T-helper 17 cell (primary cell): ENCODE measurements around the gene ALG2. TPM values are rescaled to one million over a fixed set of nuclear protein-coding genes. Genes with fewer than 3 reads are reported as not detected.

Experiments
- ATAC-seq: fragments of 150-1000 bp; cut with Tn5 transposase; 2 replicates; pipeline ENCODE4 v1.10.0; 2021; ENCODE audit warnings: mild to moderate bottlenecking, moderate library complexity
- DNase-seq, 3 donors: peaks; one replicate each; pipeline versions ENCODE4 v3.0.0 to v3.0.0-alpha.2; 2020 to 2021
- H3K9me3 ChIP-seq: one replicate; pipeline ENCODE4 v1.7.0; 2013; ENCODE audit warnings: low read length, mild to moderate bottlenecking; ENCODE audit not compliant: control insufficient read depth, poor library complexity, severe bottlenecking
- H3K27ac Mint-ChIP-seq: one replicate; pipeline ENCODE4 v1.8.0; 2022; ENCODE audit warnings: mild to moderate bottlenecking, moderate library complexity, mixed read lengths
- H3K27me3 Mint-ChIP-seq: one replicate; pipeline ENCODE4 v1.8.0; 2022; ENCODE audit warnings: mixed read lengths
- H3K36me3 Mint-ChIP-seq: one replicate; pipeline ENCODE4 v1.8.0; 2022; ENCODE audit warnings: low read depth, mixed read lengths
- H3K4me1 Mint-ChIP-seq: one replicate; pipeline ENCODE4 v1.8.0; 2022; ENCODE audit warnings: mild to moderate bottlenecking, mixed read lengths
- H3K4me3 Mint-ChIP-seq: one replicate; pipeline ENCODE4 v1.8.0; 2022; ENCODE audit warnings: mild to moderate bottlenecking, moderate library complexity, mixed read lengths
- total RNA-seq, 4 donors: library from RNA in 2 of 4; stranded (reverse) in 2 of 4; gene quantifications; one replicate each; pipeline ENCODE4 v1.2.3 and lab custom pipeline; 2022 to 2026

Gene ALG2, protein sequence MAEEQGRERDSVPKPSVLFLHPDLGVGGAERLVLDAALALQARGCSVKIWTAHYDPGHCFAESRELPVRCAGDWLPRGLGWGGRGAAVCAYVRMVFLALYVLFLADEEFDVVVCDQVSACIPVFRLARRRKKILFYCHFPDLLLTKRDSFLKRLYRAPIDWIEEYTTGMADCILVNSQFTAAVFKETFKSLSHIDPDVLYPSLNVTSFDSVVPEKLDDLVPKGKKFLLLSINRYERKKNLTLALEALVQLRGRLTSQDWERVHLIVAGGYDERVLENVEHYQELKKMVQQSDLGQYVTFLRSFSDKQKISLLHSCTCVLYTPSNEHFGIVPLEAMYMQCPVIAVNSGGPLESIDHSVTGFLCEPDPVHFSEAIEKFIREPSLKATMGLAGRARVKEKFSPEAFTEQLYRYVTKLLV
- total RNA-seq, result 10 to 100 TPM; 17.9 to 19.5 TPM
- 17.8 to 37.0 reads per million in 2 donors for total RNA-seq (lab: John Stamatoyannopoulos, UW)

DNA sequence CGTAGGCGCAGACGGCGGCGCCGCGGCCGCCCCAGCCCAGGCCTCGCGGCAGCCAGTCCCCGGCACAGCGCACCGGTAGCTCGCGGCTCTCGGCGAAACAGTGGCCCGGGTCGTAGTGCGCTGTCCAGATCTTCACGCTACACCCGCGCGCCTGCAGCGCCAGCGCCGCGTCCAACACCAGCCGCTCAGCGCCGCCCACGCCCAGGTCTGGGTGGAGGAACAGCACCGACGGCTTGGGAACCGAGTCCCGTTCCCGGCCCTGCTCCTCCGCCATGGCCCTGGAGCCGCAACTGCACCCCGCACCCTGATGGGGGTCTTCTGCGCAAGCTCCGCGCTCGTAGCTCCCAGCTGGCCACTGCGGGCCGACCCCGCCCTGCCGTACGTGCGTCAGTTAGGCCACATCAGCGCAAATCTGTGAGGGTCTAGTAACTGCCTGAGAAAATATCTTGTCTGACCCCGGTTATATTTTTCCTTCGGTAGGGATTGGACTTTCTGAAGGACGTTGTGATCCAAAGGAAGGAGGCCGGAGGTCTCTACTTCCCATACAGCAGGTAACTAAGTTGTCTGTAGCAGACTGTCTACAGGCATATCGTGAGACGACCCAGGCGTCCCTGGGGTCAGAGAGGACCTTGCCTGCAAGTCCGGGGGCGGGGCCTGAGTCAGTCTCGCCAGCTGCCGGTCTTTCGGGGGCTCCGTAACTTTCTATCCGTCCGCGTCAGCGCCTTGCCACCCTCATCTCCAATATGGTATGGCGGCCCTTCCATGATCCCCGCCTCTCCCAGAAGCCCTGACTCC lies at the start of gene ALG2, which contains the start of gene SEC61B:
Gene ALG2, minus strand, starts transcription at position 322 of the 795 bp plus-strand sequence. Its CDS starts 48 bp downstream, at position 274.
Gene SEC61B, plus strand, starts transcription at position 662 of the 795 bp plus-strand sequence. Its CDS starts 82 bp downstream, at position 744.
- peak within 1 kb of the TSS; percentile 98 for H3K4me3 Mint-ChIP-seq
- H3K4me1 Mint-ChIP-seq, result peaks cover 57% of the 10 kb centered on the region

DNA sequence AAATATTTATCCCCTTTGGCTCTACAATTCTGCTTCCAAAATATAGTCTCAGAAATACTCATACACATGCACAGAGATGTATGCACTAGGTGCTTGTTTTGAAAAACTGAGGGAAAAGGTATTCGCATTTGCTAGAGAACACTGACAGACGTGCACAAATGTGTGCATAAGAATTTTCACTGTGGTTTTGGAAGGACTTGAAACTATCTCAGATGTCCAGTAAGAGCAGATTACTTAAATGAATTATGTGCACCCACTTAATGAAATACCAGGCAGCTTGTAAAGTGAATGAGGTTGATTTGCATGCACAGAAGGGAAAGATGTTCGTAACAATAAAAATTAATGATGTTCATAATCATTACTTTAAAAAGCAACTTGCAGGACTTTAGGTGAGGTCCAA lies 48.7 kb upstream of the ALG2 start:
- peaks cover 11% of the 10 kb centered on the region for H3K4me1 Mint-ChIP-seq
- peaks cover 3% of the 10 kb centered on the region for H3K36me3 Mint-ChIP-seq
- no peak for DNase-seq
- ATAC-seq, result no peak
- no peak overlapping the region for H3K27ac Mint-ChIP-seq
- H3K4me3 Mint-ChIP-seq, result no peak overlapping the region
- H3K27me3 Mint-ChIP-seq, result peaks cover 33% of the 10 kb centered on the region
- H3K9me3 ChIP-seq, result no peaks in the 10 kb centered on the region

More for the DNA sequence above, at the start of gene ALG2, which contains the start of gene SEC61B:
- peak within 1 kb of the TSS; percentile 99 for H3K27ac Mint-ChIP-seq
- ATAC-seq, result peak; percentile 92
- peak; percentile 85 to 89 (median 87) for DNase-seq
- no peaks in the 10 kb centered on the region for H3K27me3 Mint-ChIP-seq
- H3K9me3 ChIP-seq, result no peaks in the 10 kb centered on the region
- peaks cover 16% of the 10 kb centered on the region for H3K36me3 Mint-ChIP-seq

DNA sequence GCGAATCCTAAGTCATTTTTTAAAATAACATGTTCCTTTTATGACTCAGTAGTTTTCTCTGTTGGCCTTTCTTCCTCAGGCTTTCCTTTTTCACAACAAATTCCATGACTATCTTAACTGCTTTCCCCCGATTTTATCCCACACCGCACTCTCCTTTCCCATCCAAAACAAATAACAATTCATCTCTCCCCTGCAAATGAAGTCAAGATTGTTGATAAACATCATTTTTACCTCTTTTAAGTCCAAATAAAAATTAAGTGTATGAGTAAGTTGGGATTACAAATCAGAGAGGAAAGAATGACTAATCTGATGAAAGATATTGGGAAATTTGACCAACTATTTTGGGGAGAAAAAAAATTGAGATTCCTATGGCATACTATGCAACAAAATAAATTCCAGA lies 47.7 kb upstream of the ALG2 start:
- H3K9me3 ChIP-seq, result no peaks in the 10 kb centered on the region
- Mint-ChIP-seq H3K27me3 (peaks cover 33% of the 10 kb centered on the region), H3K36me3 (peaks cover 3% of the 10 kb centered on the region), H3K27ac (no peak overlapping the region), H3K4me1 (peaks cover 11% of the 10 kb centered on the region), H3K4me3 (no peak overlapping the region)
- no peak for DNase-seq
- ATAC-seq, result no peak

DNA sequence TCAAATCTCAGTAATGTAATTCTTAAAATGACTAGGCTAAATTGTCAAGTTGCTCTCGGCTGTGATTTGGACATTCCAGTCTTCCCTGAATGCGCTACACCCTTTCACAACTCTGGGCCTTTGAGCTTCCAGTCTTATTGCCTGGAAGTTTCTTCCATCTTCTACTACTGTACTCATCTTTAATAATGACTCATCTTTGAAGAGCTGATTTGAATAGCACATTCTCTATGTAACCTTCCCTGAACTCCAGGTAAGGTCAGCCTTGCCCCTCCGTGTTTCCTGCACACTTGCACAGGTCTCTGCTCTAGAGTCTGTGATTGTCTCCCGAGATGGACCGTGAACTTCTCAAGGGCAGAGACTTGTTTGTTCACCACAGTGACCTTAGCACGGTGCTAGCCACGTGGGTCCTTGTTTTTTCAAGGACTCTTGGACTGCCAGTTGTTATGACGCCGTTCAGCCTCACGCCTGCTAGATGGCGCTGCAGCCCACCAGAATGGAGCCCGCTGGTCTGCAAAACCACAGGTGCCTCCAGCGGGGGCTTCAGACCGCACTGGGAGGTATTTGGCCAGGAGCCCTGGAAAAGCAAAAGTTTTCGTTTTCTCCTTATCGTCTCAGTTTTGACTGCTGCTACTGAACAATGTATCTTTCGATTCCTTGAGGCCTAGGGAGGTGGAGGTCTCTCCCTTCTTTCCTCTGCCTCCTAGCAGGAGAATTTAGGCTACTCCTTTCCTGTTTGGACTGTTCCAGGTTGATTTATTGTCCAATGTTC lies 44.7 kb upstream of the ALG2 start:
- peak overlapping the region; percentile 79 for H3K4me3 Mint-ChIP-seq
- no peaks in the 10 kb centered on the region for H3K9me3 ChIP-seq
- H3K36me3 Mint-ChIP-seq, result peaks cover 2% of the 10 kb centered on the region
- DNase-seq, result peak; percentile 14 to 41 (median 29)
- H3K27me3 Mint-ChIP-seq, result peaks cover 38% of the 10 kb centered on the region
- peak; percentile 72 for ATAC-seq
- no peak overlapping the region for H3K27ac Mint-ChIP-seq
- peaks cover 16% of the 10 kb centered on the region for H3K4me1 Mint-ChIP-seq

DNA sequence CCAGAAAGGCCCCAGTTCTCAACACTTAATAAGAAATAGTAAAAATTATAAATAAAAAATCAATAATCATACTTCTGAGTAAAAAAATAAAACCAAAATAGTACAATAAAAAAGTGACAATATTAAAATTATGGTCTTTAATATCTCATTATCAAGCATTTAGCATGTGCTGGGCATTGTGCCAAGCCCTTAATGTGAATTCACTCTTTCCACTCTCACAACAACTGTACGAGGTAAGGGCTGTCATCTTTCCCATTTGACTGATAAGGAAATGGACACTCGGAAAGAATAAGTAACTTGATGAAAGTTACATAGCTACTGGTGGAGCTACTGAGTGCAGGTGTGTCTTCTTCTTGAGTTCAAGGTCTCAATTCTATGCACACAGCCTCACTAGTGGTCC lies 43.9 kb upstream of the ALG2 start:
- Mint-ChIP-seq H3K27me3 (peaks cover 31% of the 10 kb centered on the region), H3K4me3 (no peak overlapping the region), H3K36me3 (peaks cover 5% of the 10 kb centered on the region), H3K27ac (no peak overlapping the region), H3K4me1 (peaks cover 18% of the 10 kb centered on the region)
- ATAC-seq, result no peak
- no peak for DNase-seq
- no peaks in the 10 kb centered on the region for H3K9me3 ChIP-seq

DNA sequence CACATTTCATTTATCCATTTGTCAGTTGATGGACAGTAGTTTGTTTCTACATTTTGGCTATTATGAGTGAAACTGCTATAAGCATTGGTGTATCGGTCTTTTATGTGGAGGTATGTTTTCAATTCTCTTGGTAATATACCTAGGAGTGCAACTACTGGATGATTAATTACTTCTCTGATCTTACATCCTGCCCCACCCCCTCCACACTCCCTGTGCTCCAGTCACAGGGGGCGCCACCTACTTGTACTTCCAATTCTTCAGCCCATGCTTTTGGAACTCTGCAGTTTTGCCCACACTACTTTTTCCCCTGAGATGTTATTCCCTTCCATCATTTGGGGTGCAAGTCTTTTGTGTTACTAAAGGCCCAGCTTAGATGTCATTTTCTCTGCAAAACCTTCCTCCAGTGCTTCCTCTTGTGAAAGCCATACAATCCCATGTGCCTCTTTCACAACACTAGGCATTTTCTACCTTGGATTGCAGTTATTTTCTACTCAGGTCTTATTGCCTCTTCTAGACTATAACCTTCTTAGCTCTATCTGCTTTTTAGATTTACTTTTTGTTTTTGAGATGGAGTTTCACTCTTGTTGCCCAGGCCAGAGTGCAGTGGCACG lies 42.4 kb upstream of the ALG2 start:
- no peak overlapping the region for H3K4me3 Mint-ChIP-seq
- peaks cover 19% of the 10 kb centered on the region for H3K4me1 Mint-ChIP-seq
- no peak for ATAC-seq
- H3K9me3 ChIP-seq, result no peaks in the 10 kb centered on the region
- H3K36me3 Mint-ChIP-seq, result peaks cover 5% of the 10 kb centered on the region
- DNase-seq, result no peak
- no peak overlapping the region for H3K27ac Mint-ChIP-seq
- H3K27me3 Mint-ChIP-seq, result peaks cover 16% of the 10 kb centered on the region

DNA sequence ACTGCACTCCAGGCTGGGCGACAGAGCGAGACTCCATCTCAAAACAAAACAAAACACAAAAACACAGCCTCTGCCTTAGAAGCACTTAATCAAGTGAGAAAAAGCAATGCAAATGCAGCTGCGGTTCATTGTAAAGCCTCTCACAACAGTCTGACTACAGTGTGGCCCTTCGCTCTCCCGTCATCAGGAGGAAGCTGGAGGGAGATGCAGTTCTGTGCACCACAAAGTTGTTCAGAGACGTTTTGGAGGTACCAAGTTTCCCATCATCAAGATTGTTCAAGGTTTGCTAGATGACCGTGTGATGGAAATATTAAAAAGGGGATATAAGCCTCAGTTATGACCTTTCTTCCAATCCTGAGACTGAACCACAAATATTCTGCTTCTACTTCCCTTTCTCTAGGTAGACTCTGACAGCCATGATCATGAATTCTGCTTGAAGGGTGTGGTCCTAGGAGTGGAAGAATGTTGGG lies 41.2 kb upstream of the ALG2 start:
- H3K27me3 Mint-ChIP-seq, result peaks cover 15% of the 10 kb centered on the region
- DNase-seq (no peak), ATAC-seq (no peak)
- peaks cover 19% of the 10 kb centered on the region for H3K4me1 Mint-ChIP-seq
- H3K9me3 ChIP-seq, result no peaks in the 10 kb centered on the region
- H3K4me3 Mint-ChIP-seq, result no peak overlapping the region
- H3K27ac Mint-ChIP-seq, result no peak overlapping the region
- peaks cover 5% of the 10 kb centered on the region for H3K36me3 Mint-ChIP-seq

DNA sequence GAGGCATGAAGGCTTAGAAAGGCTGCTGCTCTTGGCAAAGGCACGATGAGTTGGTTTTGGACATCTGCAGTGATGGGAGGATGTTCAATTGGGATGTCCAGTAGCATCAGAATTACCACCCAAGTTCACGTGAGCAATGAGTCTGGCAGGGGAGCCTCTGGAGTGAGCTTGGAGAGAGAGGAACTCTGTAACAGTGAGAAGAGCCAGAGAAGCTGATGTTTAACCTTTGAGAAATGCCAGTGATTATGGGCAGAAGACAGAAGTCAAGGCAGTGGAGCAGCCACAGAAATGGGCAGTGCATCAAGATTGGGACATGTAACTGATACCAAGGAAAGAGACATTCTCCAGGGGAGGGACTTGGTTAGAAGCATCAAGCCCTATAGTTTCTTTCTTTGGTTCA lies 40.2 kb upstream of the ALG2 start:
- Mint-ChIP-seq H3K4me3 (no peak overlapping the region), H3K27me3 (peaks cover 11% of the 10 kb centered on the region), H3K36me3 (peaks cover 5% of the 10 kb centered on the region), H3K27ac (no peak overlapping the region), H3K4me1 (peaks cover 17% of the 10 kb centered on the region)
- DNase-seq (no peak), ATAC-seq (no peak)
- no peaks in the 10 kb centered on the region for H3K9me3 ChIP-seq

DNA sequence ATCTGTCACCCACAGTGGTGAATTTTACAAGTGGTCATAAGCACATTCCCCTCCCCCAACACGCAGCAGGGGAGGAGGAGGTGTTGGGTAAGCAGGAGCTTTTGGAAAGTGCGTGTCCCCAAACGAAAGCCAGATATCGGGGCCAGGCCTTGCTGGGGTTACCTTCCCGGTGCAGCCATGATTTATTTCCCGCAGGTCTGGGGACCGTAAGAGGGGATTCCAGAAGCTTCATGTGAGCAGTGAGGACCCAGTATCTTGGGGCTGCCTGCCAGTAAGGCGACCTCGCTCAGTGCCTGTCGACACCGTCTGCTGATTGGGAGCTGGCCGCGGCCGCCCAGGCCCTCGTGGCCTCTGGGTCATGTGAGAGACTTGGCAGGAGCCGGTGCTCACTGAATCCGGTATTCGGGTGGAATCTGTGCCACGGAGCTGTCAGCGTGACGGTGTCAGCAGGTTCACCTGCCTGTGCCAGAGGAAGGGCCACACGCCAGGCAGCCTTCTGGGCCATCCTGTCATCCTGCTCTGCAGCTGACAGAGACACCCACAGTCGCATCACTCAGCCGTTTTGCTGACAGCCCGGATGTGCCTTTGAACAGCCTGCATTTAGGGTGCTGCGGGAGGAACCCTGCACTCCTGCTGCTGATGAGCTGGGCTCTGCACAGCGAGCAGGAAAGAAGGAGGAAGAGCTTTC lies 37.6 kb upstream of the ALG2 start:
- H3K27ac Mint-ChIP-seq, result peak overlapping the region; percentile 86
- H3K4me3 Mint-ChIP-seq, result no peak overlapping the region
- no peaks in the 10 kb centered on the region for H3K9me3 ChIP-seq
- ATAC-seq (peak; percentile 92), DNase-seq (peak; percentile 10 to 14 (median 12))
- H3K27me3 Mint-ChIP-seq, result peaks cover 9% of the 10 kb centered on the region
- H3K36me3 Mint-ChIP-seq, result peaks cover 5% of the 10 kb centered on the region
- peaks cover 10% of the 10 kb centered on the region for H3K4me1 Mint-ChIP-seq

DNA sequence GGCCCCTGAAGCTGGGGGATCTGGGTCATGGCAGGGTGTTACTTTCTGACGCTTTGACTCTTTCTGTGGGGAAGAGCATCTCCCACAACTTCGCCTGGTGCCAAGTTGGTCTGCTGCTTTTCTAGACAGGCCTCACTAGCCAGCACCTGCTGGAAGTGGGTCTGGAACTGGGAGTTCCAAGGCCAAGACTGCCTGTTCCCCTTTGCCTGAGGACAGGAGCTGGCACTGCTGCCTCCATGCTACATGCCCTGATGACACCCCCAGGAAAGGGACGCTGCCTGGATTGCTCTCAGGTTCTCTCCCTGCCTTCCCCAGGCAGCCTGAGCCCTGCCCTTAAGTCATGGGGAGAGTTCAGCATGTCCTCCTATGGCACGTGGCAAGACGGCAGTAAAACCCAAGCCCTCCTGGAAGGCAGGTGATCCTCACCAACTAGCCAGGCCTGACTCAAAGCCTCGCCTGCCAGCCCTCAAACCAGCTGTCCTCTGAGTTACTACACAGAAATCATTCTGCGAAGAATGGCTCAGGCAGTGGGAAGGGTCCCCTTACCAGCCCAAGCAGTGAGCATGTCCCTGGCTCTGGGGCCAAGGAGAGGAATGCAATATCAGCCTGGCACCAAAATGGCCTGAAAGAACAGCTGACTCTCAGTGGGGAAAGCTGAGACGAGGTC lies 36.1 kb upstream of the ALG2 start:
- ATAC-seq, result no peak
- Mint-ChIP-seq H3K4me1 (peaks cover 18% of the 10 kb centered on the region), H3K36me3 (peaks cover 3% of the 10 kb centered on the region), H3K4me3 (no peak overlapping the region), H3K27ac (no peak overlapping the region), H3K27me3 (no peaks in the 10 kb centered on the region)
- H3K9me3 ChIP-seq, result no peaks in the 10 kb centered on the region
- no peak for DNase-seq

DNA sequence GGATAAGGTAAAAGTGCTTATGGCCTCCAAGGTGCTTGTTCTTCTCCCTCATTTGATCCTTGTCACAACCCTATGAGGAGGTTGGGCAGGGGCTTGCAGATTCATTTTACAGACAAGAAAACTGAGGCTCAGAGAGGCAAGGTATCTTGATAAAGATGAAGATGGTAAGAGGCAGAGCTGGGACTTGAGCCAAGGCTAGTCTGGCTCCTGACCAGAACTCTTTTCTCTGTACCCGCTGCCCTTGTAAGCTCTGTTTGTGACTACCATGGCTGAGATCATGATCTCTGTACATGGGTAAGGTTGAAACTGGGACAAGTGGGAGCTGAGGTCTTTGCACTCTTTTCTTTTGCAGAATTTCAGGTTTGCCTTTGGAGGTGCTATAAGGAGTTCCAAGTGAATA lies 33.9 kb upstream of the ALG2 start:
- Mint-ChIP-seq H3K4me1 (peaks cover 15% of the 10 kb centered on the region), H3K27me3 (no peaks in the 10 kb centered on the region)

More for the DNA sequence above, 33.9 kb upstream of the ALG2 start:
- H3K27ac Mint-ChIP-seq, result no peak overlapping the region
- DNase-seq (no peak), ATAC-seq (no peak)
- no peak overlapping the region for H3K4me3 Mint-ChIP-seq
- no peaks in the 10 kb centered on the region for H3K9me3 ChIP-seq
- no peaks in the 10 kb centered on the region for H3K36me3 Mint-ChIP-seq
